Measurements from ENCODE around the gene XPO1. TPM values are rescaled to one million over a fixed set of nuclear protein-coding genes. Genes with fewer than 3 reads are reported as not detected.
"Not testable (repeated sequence)": the region's sequence is repeated elsewhere in the genome, so short reads cannot be mapped to it uniquely, and the experiment has no call there.

The XPO1 gene
- total and polyA plus RNA-seq, 10 donors: 56.8 to 164 (median 101) TPM

DNA sequence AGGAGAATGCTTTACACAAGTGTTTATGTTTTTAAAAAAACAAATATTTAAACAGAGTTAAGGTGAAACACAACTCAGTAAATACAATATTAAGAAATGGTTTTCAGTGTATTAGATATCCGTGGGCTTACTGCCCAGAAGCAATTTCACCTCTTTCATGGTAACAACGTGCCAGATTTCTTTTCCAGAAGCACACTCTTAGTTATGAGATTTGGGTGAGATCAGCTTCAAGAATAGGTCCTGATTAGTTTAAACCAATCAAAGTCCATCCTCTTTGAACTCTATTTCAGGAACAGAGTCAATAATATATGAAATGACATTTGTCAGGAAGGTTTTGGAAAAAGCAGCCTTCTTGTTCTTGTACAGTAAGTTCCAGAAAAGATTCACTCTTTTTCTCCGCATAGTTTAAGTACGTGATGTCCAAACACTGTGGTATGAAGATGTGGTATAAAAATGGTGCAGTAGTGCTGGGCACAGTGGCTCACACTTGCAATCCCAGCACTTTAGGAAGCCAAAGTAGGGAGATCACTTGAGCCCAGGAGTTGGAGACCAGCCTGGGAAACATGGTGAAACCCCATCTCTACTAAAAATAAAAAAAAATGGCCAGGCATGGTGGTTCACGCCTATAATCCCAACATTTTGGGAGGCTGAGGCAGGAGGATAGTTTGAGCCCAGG, 81.9 kb downstream of the XPO1 start:
- WGBS, 5 donors: 84 to 93% (median 90%) methylated on average over 5 of the region's 5 CpGs
- no peaks in the 10 kb centered on the region for H3K27me3 ChIP-seq (replicated peaks in 1 of 7)
- peaks cover 25 to 84% (median 53%) of the 10 kb centered on the region in 6 donors for H3K4me1 ChIP-seq
- no peak overlapping the region for H3K4me3 ChIP-seq
- TF ChIP-seq POLR2AphosphoS5 (IDR thresholded peaks at IDR 0.05) (no peak), CTCF (IDR thresholded peaks at IDR 0.05 in 8 of 11, conservative IDR thresholded peaks at IDR 0.05 in 3 of 11) (no peak), POLR2A (IDR thresholded peaks at IDR 0.05) (no peak)
- H3K36me3 ChIP-seq: peaks cover 0 to 12% (median 0%) of the 10 kb centered on the region in 6 donors
- no peak overlapping the region for H3K27ac ChIP-seq
- DNase-seq: no peak
- intact Hi-C loops (cut with DNase I; ENCODE audit: low total_unique reads): no loop called here
- H3K9me3 ChIP-seq: no peaks in the 10 kb centered on the region

DNA sequence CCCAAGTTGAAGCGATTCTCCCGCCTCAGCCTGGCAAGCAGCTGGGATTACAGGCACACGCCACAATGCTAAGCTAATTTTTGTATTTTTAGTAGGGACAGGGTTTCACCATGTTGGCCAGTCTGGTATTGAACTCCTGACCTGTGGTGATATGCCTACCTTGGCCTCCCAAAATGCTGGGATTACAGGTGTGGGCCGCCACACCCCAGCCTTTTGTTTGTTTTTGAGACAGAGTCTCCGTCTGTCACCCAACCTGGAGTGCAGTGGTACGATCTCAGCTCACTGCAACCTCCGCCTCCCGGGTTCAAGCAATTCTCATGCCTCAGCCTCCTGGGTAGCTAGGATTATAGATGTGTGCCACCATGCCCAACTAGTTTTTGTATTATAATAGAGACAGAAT, 83.2 kb downstream of the XPO1 start:
- H3K36me3 ChIP-seq; H3K27ac ChIP-seq; H3K27me3 ChIP-seq (replicated peaks in 1 of 7); DNase-seq; intact Hi-C loops (cut with DNase I; ENCODE audit: low total_unique reads); H3K4me3 ChIP-seq; H3K9me3 ChIP-seq: not testable (repeated sequence)
- WGBS, 5 donors: 96 to 99% (median 98%) methylated on average over 8 of the region's 8 CpGs
- H3K4me1 ChIP-seq: peaks cover 24 to 80% (median 53%) of the 10 kb centered on the region in 6 donors

DNA sequence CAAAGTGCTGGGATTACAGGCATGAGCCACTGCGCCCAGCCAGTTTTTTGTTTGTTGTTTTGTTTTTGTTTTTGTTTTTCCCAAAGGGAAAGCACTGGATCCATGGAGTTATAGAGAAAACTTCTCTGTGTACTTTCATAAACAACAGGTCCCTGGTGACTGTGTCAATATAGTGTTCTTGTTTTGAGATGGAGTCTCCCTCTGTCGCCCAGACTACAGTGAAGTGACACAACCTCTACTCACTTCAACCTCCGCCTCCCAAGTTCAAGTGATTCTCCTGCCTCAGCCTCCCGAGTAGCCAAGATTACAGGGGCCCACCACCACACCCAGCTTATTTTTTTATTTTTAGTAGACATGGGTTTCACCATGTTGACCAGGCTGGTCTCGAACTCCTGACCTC, 83.8 kb downstream of the XPO1 start:
- DNase-seq: no peak
- peaks cover 18 to 80% (median 52%) of the 10 kb centered on the region in 6 donors for H3K4me1 ChIP-seq
- 94 to 97% (median 95%) methylated on average over 5 of the region's 5 CpGs for WGBS, 5 donors
- no peak overlapping the region for H3K4me3 ChIP-seq
- no peaks in the 10 kb centered on the region for H3K36me3 ChIP-seq
- no peaks in the 10 kb centered on the region for H3K9me3 ChIP-seq
- TF ChIP-seq CTCF (IDR thresholded peaks at IDR 0.05 in 8 of 11, conservative IDR thresholded peaks at IDR 0.05 in 3 of 11): no peak
- no peak for TF ChIP-seq POLR2AphosphoS5 (IDR thresholded peaks at IDR 0.05)
- no peak for TF ChIP-seq POLR2A (IDR thresholded peaks at IDR 0.05)
- intact Hi-C loops (cut with DNase I; ENCODE audit: low total_unique reads): no loop called here
- H3K27ac ChIP-seq: no peak overlapping the region
- H3K27me3 ChIP-seq (replicated peaks in 1 of 7): no peaks in the 10 kb centered on the region

DNA sequence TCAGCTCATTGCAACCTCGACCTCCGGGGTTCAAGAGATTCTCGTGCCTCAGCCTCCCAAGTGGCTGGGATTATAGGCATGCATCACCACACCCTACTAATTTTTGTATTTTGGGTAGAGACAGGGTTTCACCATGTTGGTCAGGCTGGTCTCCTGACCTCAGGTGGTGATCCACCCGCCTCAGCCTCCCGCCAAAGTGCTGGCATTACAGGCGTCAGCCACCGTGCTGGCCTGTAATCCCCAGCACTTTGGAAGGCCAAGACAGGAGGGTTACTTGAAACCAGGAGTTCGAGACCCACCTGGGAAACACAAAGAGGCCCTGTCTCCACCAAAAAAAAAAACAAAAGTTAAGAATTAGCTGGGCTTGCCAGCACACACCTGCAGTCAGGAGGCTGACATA, 85.8 kb downstream of the XPO1 start:
- peaks cover 14 to 78% (median 49%) of the 10 kb centered on the region in 6 donors for H3K4me1 ChIP-seq
- intact Hi-C loops (cut with DNase I; ENCODE audit: low total_unique reads): no loop called here
- WGBS, 5 donors: 93 to 96% (median 93%) methylated on average over 7 to 8 of the region's 8 CpGs

More for the DNA sequence above, 85.8 kb downstream of the XPO1 start:
- TF ChIP-seq CTCF (IDR thresholded peaks at IDR 0.05 in 8 of 11, conservative IDR thresholded peaks at IDR 0.05 in 3 of 11) (no peak), POLR2A (IDR thresholded peaks at IDR 0.05) (no peak), POLR2AphosphoS5 (IDR thresholded peaks at IDR 0.05) (no peak)
- H3K36me3 ChIP-seq: peaks cover 0 to 4% (median 0%) of the 10 kb centered on the region in 6 donors
- H3K27me3 ChIP-seq (replicated peaks in 1 of 7): no peaks in the 10 kb centered on the region
- H3K9me3 ChIP-seq: no peaks in the 10 kb centered on the region
- no peak overlapping the region for H3K27ac ChIP-seq
- H3K4me3 ChIP-seq: no peak overlapping the region
- DNase-seq: no peak
